HepG2 (cell line): Measurements from ENCODE around the gene FIZ1. TPM values are rescaled to one million over a fixed set of nuclear protein-coding genes. Genes with fewer than 3 reads are reported as not detected.

Source experiments
- BCL3 ChIP-seq: sonication (generic); formaldehyde crosslinking; IDR thresholded peaks from 2 replicates; pipeline ENCODE4 v1.5.1; 2020; ENCODE audit warnings: mild to moderate bottlenecking, missing genetic modification reagents, moderate library complexity
- CBFB ChIP-seq: sonication (generic); formaldehyde crosslinking; IDR thresholded peaks from 2 replicates; pipeline ENCODE4 v1.4.0; 2020; ENCODE audit warnings: missing genetic modification reagents
- CHD2 ChIP-seq: IDR thresholded peaks from 2 replicates; pipeline ENCODE4 v1.6.1; 2011; ENCODE audit warnings: low read depth, low read length, improper control_type of control experiment
- EZH2 ChIP-seq: conservative IDR thresholded peaks from 2 replicates; pipeline ENCODE4 v1.6.1; 2012; ENCODE audit warnings: mild to moderate bottlenecking, low read depth, low read length, moderate library complexity
- GMEB2 ChIP-seq: IDR thresholded peaks from 2 replicates; pipeline ENCODE4 v1.6.1; 2016; ENCODE audit warnings: missing biosample characterization, missing genetic modification reagents, low read depth
- KLF11 ChIP-seq: IDR thresholded peaks from 2 replicates; pipeline ENCODE4 v1.6.1; 2016; ENCODE audit warnings: missing compliant biosample characterization
- RFX5 ChIP-seq: IDR thresholded peaks from 2 replicates; pipeline ENCODE4 v1.6.1; 2011; ENCODE audit warnings: low read depth, low read length, improper control_type of control experiment
- TEAD2 ChIP-seq: sonication (generic); formaldehyde crosslinking; IDR thresholded peaks from 2 replicates; pipeline ENCODE4 v1.9.0; 2021; ENCODE audit warnings: missing genetic modification reagents
- ZNF136 ChIP-seq: sonication (generic); formaldehyde crosslinking; IDR thresholded peaks from 2 replicates; pipeline ENCODE4 v1.8.1; 2022; ENCODE audit warnings: low read depth, mild to moderate bottlenecking, moderate library complexity, missing genetic modification reagents
- ZNF180 ChIP-seq: sonication (generic); formaldehyde crosslinking; IDR thresholded peaks from 2 replicates; pipeline ENCODE4 v1.4.0; 2020; ENCODE audit warnings: low read depth, missing genetic modification reagents, borderline replicate concordance
- ZNF432 ChIP-seq: sonication (generic); formaldehyde crosslinking; IDR thresholded peaks from 2 replicates; pipeline ENCODE4 v1.5.0; 2020; ENCODE audit warnings: missing genetic modification reagents, mild to moderate bottlenecking, borderline replicate concordance
- ZNF816 ChIP-seq: sonication (generic); formaldehyde crosslinking; IDR thresholded peaks from 2 replicates; pipeline ENCODE4 v1.8.0; 2022; ENCODE audit warnings: missing genetic modification reagents, mild to moderate bottlenecking, borderline replicate concordance
- ZSCAN12 ChIP-seq: sonication (generic); formaldehyde crosslinking; IDR thresholded peaks from 2 replicates; pipeline ENCODE4 v1.9.0; 2021; ENCODE audit warnings: mild to moderate bottlenecking, missing genetic modification reagents
- ZSCAN20 ChIP-seq: sonication (generic); formaldehyde crosslinking; IDR thresholded peaks from 2 replicates; pipeline ENCODE4 v1.4.0; 2020; ENCODE audit warnings: missing genetic modification reagents, mild to moderate bottlenecking, borderline replicate concordance
- ZXDC ChIP-seq: sonication (generic); formaldehyde crosslinking; IDR thresholded peaks from 2 replicates; pipeline ENCODE4 v1.5.0; 2020; ENCODE audit warnings: mild to moderate bottlenecking, missing genetic modification reagents
- polyA plus RNA-seq, 8 experiments: library from polyadenylated mRNA; depleted of rRNA in 3 of 8; stranded (reverse) in 7 of 8; unstranded in 1 of 8; fragments of >200 nt; fragmentation: Illumina TruSeq in 4 of 8; extraction: Trizol in 4 of 8; gene quantifications; 2 replicates each; pipeline versions ENCODE4 v1.2.1 to v1.2.3, GENCODE V29; 2011 to 2016; ENCODE audit warnings: low read depth in 4 of 8, missing spikeins in 1 of 8, mixed read lengths in 1 of 8; ENCODE audit not compliant: insufficient read depth in 1 of 8
- total RNA-seq, 5 experiments: library from RNA; depleted of rRNA; stranded (reverse); fragments of >200 nt; fragmentation: Illumina TruSeq; extraction: Trizol; gene quantifications; 2 replicates each; pipeline ENCODE4 v1.2.3, GENCODE V29; 2016; ENCODE audit warnings: low read depth in 1 of 5
- TF ChIP-seq, protein P1 (sequence below): IDR thresholded peaks from 2 replicates; pipeline ENCODE4 v1.6.1; 2018; ENCODE audit warnings: missing genetic modification reagents, mild to moderate bottlenecking, missing compliant biosample characterization
- TF ChIP-seq, protein P2 (sequence below): sonication (generic); formaldehyde crosslinking; conservative IDR thresholded peaks from 2 replicates; pipeline ENCODE4 v1.8.0; 2022; ENCODE audit warnings: mild to moderate bottlenecking, moderate library complexity, missing genetic modification reagents
- TF ChIP-seq, protein P3 (sequence below): sonication (generic); formaldehyde crosslinking; IDR thresholded peaks from 2 replicates; pipeline ENCODE4 v1.5.0; 2020; ENCODE audit warnings: mild to moderate bottlenecking, missing genetic modification reagents

The FIZ1 gene
- total and polyA plus RNA-seq, 2 of the 13 experiments (the other 11 are each of a cell fraction or from before 2014, with no cell fraction given), result 3.6 to 5.9 TPM

- TF ChIP-seq ZNF816 (CRISPR knock-in tag), result no peak
- TF ChIP-seq GMEB2 (CRISPR knock-in tag), result no peak
- TF ChIP-seq CBFB, result no peak
- no peak for TF ChIP-seq ZXDC (CRISPR knock-in tag)
- TF ChIP-seq TEAD2 (CRISPR knock-in tag), result no peak
- no peak for TF ChIP-seq CHD2
- TF ChIP-seq, protein P1, sequence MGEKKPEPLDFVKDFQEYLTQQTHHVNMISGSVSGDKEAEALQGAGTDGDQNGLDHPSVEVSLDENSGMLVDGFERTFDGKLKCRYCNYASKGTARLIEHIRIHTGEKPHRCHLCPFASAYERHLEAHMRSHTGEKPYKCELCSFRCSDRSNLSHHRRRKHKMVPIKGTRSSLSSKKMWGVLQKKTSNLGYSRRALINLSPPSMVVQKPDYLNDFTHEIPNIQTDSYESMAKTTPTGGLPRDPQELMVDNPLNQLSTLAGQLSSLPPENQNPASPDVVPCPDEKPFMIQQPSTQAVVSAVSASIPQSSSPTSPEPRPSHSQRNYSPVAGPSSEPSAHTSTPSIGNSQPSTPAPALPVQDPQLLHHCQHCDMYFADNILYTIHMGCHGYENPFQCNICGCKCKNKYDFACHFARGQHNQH, result peak; percentile 32; the same call in 1 of the 2 replicates
- TF ChIP-seq EZH2, result no peak
- no peak for TF ChIP-seq ZSCAN12 (CRISPR knock-in tag)
- TF ChIP-seq, protein P2, sequence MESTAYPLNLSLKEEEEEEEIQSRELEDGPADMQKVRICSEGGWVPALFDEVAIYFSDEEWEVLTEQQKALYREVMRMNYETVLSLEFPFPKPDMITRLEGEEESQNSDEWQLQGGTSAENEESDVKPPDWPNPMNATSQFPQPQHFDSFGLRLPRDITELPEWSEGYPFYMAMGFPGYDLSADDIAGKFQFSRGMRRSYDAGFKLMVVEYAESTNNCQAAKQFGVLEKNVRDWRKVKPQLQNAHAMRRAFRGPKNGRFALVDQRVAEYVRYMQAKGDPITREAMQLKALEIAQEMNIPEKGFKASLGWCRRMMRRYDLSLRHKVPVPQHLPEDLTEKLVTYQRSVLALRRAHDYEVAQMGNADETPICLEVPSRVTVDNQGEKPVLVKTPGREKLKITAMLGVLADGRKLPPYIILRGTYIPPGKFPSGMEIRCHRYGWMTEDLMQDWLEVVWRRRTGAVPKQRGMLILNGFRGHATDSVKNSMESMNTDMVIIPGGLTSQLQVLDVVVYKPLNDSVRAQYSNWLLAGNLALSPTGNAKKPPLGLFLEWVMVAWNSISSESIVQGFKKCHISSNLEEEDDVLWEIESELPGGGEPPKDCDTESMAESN, result no peak
- TF ChIP-seq BCL3 (CRISPR knock-in tag), result peak; percentile 73; the same call in 1 of the 2 replicates
- TF ChIP-seq ZNF180 (CRISPR knock-in tag), result no peak
- no peak for TF ChIP-seq ZNF136 (CRISPR knock-in tag)
- 0 out of 2 replicates have a peak, but pooled peaks have one; percentile 74 for TF ChIP-seq KLF11 (CRISPR knock-in tag)
- no peak for TF ChIP-seq ZNF432 (CRISPR knock-in tag)
- TF ChIP-seq ZSCAN20 (CRISPR knock-in tag), result no peak
- TF ChIP-seq RFX5, result no peak
- TF ChIP-seq, protein P3, sequence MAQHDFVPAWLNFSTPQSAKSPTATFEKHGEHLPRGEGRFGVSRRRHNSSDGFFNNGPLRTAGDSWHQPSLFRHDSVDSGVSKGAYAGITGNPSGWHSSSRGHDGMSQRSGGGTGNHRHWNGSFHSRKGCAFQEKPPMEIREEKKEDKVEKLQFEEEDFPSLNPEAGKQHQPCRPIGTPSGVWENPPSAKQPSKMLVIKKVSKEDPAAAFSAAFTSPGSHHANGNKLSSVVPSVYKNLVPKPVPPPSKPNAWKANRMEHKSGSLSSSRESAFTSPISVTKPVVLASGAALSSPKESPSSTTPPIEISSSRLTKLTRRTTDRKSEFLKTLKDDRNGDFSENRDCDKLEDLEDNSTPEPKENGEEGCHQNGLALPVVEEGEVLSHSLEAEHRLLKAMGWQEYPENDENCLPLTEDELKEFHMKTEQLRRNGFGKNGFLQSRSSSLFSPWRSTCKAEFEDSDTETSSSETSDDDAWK (CRISPR knock-in tag), result no peak
These were observed 18.0 kb downstream of the FIZ1 start (continued) for GRCh38 chr19:55581145-55581822.
